Naive thymus-derived CD4-positive, alpha-beta T cell (primary cell): ENCODE data around the gene LEF1. TPM values are rescaled to one million over a fixed set of nuclear protein-coding genes. Genes with fewer than 3 reads are reported as not detected.

ENCODE experiments used
- ATAC-seq: fragments of 150-1000 bp; cut with Tn5 transposase; 2 replicates; pipeline ENCODE4 v1.10.0; 2021; ENCODE audit warnings: mild to moderate bottlenecking, moderate library complexity
- CTCF ChIA-PET: fragments of 350-600 bp; sonication (Branson Sonifier 250); formaldehyde crosslinking; loops from one replicate; lab custom pipeline; 2021; ENCODE audit warnings: antibody characterized with exemption; lab: Charles Lee
- POLR2A ChIA-PET: fragments of 350-600 bp; sonication (Branson Sonifier 250); formaldehyde crosslinking; loops from one replicate; lab custom pipeline; 2021; ENCODE audit warnings: antibody characterized with exemption, inconsistent platforms; lab: Charles Lee
- DNase-seq, 9 donors: peaks; one replicate each; pipeline versions ENCODE4 v3.0.0 to v3.0.0-alpha.2; 2020 to 2022; ENCODE audit warnings: mixed read lengths in 1 of 9
- H3K27ac ChIP-seq: one replicate; pipeline ENCODE4 v1.7.0; 2013; ENCODE audit warnings: mild to moderate bottlenecking, low read depth, low read length, moderate library complexity
- H3K27me3 ChIP-seq, 2 donors: one replicate each; pipeline ENCODE4 v1.7.0; 2013; ENCODE audit warnings: low read length in 2 of 2, mild to moderate bottlenecking in 2 of 2, moderate library complexity in 2 of 2; ENCODE audit not compliant: control insufficient read depth in 2 of 2, insufficient read depth in 2 of 2
- H3K36me3 ChIP-seq, 3 experiments: 1 replicate in 2 of 3; 2 replicates in 1 of 3; pipeline ENCODE4 v1.7.0; 2013; ENCODE audit warnings: low read length in 3 of 3, mild to moderate bottlenecking in 3 of 3, moderate library complexity in 1 of 3; ENCODE audit not compliant: insufficient read depth in 3 of 3, control insufficient read depth in 2 of 3
- H3K4me1 ChIP-seq, 2 donors: one replicate each; pipeline ENCODE4 v1.7.0; 2013; ENCODE audit warnings: low read length in 2 of 2, mild to moderate bottlenecking in 2 of 2, moderate library complexity in 1 of 2; ENCODE audit not compliant: control insufficient read depth in 2 of 2, insufficient read depth in 2 of 2
- H3K4me3 ChIP-seq: 2 replicates; pipeline ENCODE4 v1.7.0; 2013; ENCODE audit warnings: mild to moderate bottlenecking, low read length
- H3K9me3 ChIP-seq, 3 experiments: 1 replicate in 2 of 3; 2 replicates in 1 of 3; pipeline ENCODE4 v1.7.0; 2013; ENCODE audit warnings: low read length in 3 of 3; ENCODE audit not compliant: control insufficient read depth in 2 of 3
- H3K27ac Mint-ChIP-seq, 9 donors: one replicate each; pipeline ENCODE4 v1.8.0; 2020 to 2022; ENCODE audit warnings: mixed read lengths in 9 of 9, mild to moderate bottlenecking in 8 of 9, moderate library complexity in 5 of 9, inconsistent platforms in 2 of 9
- H3K27me3 Mint-ChIP-seq, 5 donors: one replicate each; pipeline ENCODE4 v1.8.0; 2021 to 2022; ENCODE audit warnings: mixed read lengths in 5 of 5, mild to moderate bottlenecking in 1 of 5
- H3K36me3 Mint-ChIP-seq, 5 donors: one replicate each; pipeline ENCODE4 v1.8.0; 2020 to 2022; ENCODE audit warnings: mixed read lengths in 5 of 5, mild to moderate bottlenecking in 3 of 5, inconsistent platforms in 1 of 5
- H3K4me1 Mint-ChIP-seq, 7 donors: one replicate each; pipeline ENCODE4 v1.8.0; 2020 to 2022; ENCODE audit warnings: mixed read lengths in 7 of 7, mild to moderate bottlenecking in 3 of 7, inconsistent platforms in 1 of 7
- H3K4me3 Mint-ChIP-seq, 10 donors: one replicate each; pipeline ENCODE4 v1.8.0; 2020 to 2022; ENCODE audit warnings: mild to moderate bottlenecking in 10 of 10, mixed read lengths in 10 of 10, moderate library complexity in 6 of 10, inconsistent platforms in 2 of 10
- H3K9me3 Mint-ChIP-seq, 11 donors: one replicate each; pipeline ENCODE4 v1.8.0; 2020 to 2022; ENCODE audit warnings: mixed read lengths in 11 of 11, mild to moderate bottlenecking in 4 of 11, inconsistent platforms in 1 of 11, moderate library complexity in 1 of 11
- intact Hi-C, 2 donors: fragments of 100-400 bp; cut with micrococcal nuclease; formaldehyde crosslinking; loops; one replicate each; pipeline ENCODE4 v1.15.1; 2023
- polyA plus RNA-seq, 2 donors: library from polyadenylated mRNA; unstranded; fragments of 300-500 nt; fragmentation: Illumina TruSeq; gene quantifications; one replicate each; pipeline ENCODE4 v1.2.3, GENCODE V29; 2021
- total RNA-seq, 6 experiments: library from RNA in 5 of 6; stranded (reverse) in 5 of 6; gene quantifications; 1 replicate in 5 of 6; 2 replicates in 1 of 6; pipeline ENCODE4 v1.2.3 and lab custom pipeline; 2021 to 2026

Gene LEF1
- total and polyA plus RNA-seq, 7 experiments from 2014 or later, result 270 to 928 (median 674) TPM

DNA sequence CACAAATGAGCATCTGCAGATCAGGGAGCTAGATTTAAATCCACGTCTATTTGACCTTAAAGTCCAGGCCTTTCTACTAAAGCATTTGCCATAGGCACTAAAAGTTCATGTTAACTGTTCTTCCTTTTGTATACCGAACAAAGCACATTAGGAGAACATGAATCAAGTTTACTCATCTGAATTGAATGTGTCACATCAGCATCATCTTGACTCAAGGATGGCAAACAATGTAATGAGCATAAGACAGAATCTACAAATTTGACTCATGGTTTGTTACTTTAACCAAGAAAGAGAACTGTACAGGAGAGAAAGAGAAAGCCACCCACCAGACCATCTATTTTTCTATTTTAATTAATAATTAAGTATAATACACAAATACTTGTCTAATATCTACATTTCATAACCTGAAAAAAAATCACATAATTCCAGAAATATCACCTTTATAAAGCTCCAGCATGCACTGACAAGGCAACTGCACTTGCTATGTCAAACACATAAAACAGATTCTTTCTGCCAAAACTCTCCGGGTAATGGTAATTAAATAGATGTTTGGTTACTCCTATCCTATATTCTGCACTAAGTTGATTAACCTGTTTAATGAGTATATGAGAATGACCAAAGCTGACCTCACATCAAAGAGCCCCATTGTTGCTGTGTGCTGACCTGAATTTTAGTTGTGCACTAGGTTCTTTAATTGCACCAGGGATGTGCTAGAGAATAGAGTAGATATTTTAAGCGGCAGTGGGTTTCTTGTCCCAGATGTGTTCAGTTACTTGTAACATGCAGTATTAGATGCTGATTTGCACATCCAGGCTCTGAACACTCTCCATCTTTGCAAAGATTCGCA, 42.5 kb upstream of the LEF1 start:
- no peak overlapping the region for H3K27ac ChIP-seq
- H3K36me3 Mint-ChIP-seq, result peaks cover 2 to 38% (median 28%) of the 10 kb centered on the region in 5 donors
- DNase-seq (no peak), ATAC-seq (no peak)
- ChIA-PET POLR2A (no interaction called here), CTCF (interaction anchor here (0.7 kb wide), 1 partner anchor 19 kb away, joined by 4 read pairs; no protein-coding TSS in a partner anchor)
- peaks cover 0 to 4% (median 0%) of the 10 kb centered on the region in 3 experiments for H3K36me3 ChIP-seq
- H3K9me3 ChIP-seq, result no peaks in the 10 kb centered on the region
- intact Hi-C loops, result no loop called here
- no peaks in the 10 kb centered on the region for H3K27me3 Mint-ChIP-seq
- H3K27me3 ChIP-seq, result no peaks in the 10 kb centered on the region
- no peaks in the 10 kb centered on the region for H3K9me3 Mint-ChIP-seq
- peaks cover 3 to 53% (median 41%) of the 10 kb centered on the region in 7 donors for H3K4me1 Mint-ChIP-seq
- no peak overlapping the region for H3K4me3 Mint-ChIP-seq
- no peak overlapping the region for H3K4me3 ChIP-seq
- peak overlapping the region in 1 of 9 donors; percentile 42 for H3K27ac Mint-ChIP-seq
- peaks cover 0 to 4% of the 10 kb centered on the region in 2 donors for H3K4me1 ChIP-seq

DNA sequence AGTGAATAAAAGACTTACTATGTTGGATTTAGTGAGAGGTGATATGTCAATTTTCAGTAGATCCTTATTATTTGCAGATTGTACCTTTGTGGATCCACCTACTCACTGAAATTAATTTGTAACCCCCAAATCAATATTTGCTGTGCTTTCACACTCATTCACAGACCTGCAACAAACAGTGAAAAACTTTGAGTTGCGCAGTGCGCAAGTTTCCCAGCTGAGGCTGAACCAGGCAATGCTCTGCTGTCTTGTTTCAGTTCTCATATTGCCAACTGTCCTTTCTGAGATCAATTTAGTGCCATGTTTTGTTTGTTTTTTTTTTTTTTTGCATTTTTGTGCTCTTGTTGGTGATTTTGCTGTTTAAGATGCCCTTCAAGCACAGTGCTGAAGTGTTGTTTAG, 40.8 kb upstream of the LEF1 start:
- peaks cover 2 to 36% (median 33%) of the 10 kb centered on the region in 5 donors for H3K36me3 Mint-ChIP-seq
- DNase-seq (no peak), ATAC-seq (no peak)
- no peak overlapping the region for H3K4me3 Mint-ChIP-seq
- H3K27ac Mint-ChIP-seq, result no peak overlapping the region
- Histone ChIP-seq H3K36me3 (peaks cover 0 to 4% (median 0%) of the 10 kb centered on the region in 3 experiments), H3K27ac (no peak overlapping the region), H3K9me3 (no peaks in the 10 kb centered on the region), H3K4me1 (peaks cover 0 to 4% of the 10 kb centered on the region in 2 donors), H3K27me3 (no peaks in the 10 kb centered on the region), H3K4me3 (no peak overlapping the region)
- intact Hi-C loops, result loop anchor here in 1 of 2 donors (2.0 kb wide), 1 partner anchor 15 kb away; no protein-coding TSS in a partner anchor
- ChIA-PET CTCF (no interaction called here), POLR2A (no interaction called here)
- no peaks in the 10 kb centered on the region for H3K9me3 Mint-ChIP-seq
- H3K27me3 Mint-ChIP-seq, result no peaks in the 10 kb centered on the region
- H3K4me1 Mint-ChIP-seq, result peaks cover 8 to 58% (median 45%) of the 10 kb centered on the region in 7 donors

DNA sequence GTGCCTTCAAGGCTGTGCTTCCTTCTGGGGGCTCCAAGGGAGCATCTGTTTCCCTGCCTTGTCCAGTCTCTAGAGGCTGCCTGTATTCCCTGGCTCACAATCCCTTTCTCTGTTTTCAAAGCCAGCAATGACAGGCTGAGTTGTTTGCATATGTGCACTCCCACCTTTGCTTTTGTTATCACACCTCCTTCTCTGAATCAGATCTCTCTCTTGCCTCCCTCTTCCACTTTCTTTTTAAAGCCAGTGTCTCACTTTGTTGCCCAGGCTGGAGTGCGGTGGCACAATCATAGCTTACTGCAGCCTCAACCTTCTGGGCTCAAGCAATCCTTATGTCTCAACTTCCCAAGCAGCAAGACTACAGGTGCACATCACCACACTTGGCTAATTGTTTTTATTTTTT, 37.1 kb upstream of the LEF1 start:
- no peak overlapping the region for H3K4me3 Mint-ChIP-seq
- H3K36me3 ChIP-seq, result peaks cover 0 to 6% (median 0%) of the 10 kb centered on the region in 3 experiments
- intact Hi-C loops, result no loop called here
- no peaks in the 10 kb centered on the region for H3K9me3 ChIP-seq
- ATAC-seq (no peak), DNase-seq (no peak)
- no peak overlapping the region for H3K27ac Mint-ChIP-seq
- ChIA-PET POLR2A (interaction anchor here (0.8 to 0.9 kb wide), 2 partner anchors 9 to 120 kb away, joined by 4 to 5 read pairs; no protein-coding TSS in a partner anchor), CTCF (interaction anchor here (0.9 kb wide), 1 partner anchor 187 kb away, joined by 4 read pairs; no protein-coding TSS in a partner anchor)
- no peaks in the 10 kb centered on the region for H3K27me3 ChIP-seq
- no peak overlapping the region for H3K27ac ChIP-seq
- peaks cover 10 to 38% (median 27%) of the 10 kb centered on the region in 7 donors for H3K4me1 Mint-ChIP-seq
- H3K9me3 Mint-ChIP-seq, result no peaks in the 10 kb centered on the region
- peaks cover 9 to 56% (median 50%) of the 10 kb centered on the region in 5 donors for H3K36me3 Mint-ChIP-seq
- no peak overlapping the region for H3K4me3 ChIP-seq
- H3K27me3 Mint-ChIP-seq, result no peaks in the 10 kb centered on the region
- H3K4me1 ChIP-seq, result peaks cover 0 to 5% of the 10 kb centered on the region in 2 donors

DNA sequence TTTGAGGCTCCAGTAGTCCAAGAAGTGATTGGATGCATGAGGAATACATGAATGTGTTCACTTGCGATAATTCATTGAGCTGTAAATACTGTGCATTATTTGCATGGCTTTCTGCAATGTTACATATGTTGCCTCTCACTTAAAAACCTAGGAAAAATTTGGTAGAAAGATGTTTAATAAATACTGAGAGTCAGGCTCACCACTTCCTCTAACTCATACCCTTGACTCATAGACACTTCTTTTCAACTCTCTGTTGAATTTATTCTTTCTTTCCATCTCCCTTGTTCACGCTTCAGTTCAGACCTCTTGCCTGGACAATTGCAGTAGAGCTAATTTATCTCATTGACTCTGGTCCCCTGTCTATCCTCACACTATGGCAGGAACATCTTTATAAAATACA, 35.8 kb upstream of the LEF1 start:
- POLR2A ChIA-PET, result no interaction called here
- no peaks in the 10 kb centered on the region for H3K9me3 Mint-ChIP-seq

DNA sequence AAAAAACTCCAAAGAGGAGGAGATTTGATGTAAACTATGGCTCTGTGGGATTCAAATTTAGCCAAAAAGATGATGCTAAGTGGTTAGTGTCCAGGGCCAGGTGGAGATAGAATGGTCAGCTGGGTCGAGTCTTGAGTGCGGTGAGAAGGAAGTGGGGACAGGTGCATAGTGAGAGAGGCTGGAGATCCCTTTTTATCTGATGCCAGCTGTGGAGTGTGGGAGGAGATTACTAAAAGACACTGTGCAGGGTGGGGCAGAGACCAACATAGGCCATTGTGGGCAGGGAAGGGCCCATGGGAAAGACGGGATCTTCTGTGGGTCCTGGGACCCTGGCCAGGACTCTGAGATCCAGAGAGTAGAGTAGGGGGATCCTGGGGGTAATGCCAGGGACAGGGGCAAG, 34.6 kb upstream of the LEF1 start:
- no peaks in the 10 kb centered on the region for H3K27me3 Mint-ChIP-seq
- H3K4me1 Mint-ChIP-seq, result peaks cover 9 to 39% (median 24%) of the 10 kb centered on the region in 7 donors
- Histone ChIP-seq H3K36me3 (peaks cover 0 to 11% (median 0%) of the 10 kb centered on the region in 3 experiments), H3K4me3 (no peak overlapping the region), H3K27ac (no peak overlapping the region), H3K9me3 (no peaks in the 10 kb centered on the region), H3K4me1 (peaks cover 0 to 5% of the 10 kb centered on the region in 2 donors), H3K27me3 (no peaks in the 10 kb centered on the region)
- no peak for ATAC-seq
- intact Hi-C loops, result no loop called here
- H3K4me3 Mint-ChIP-seq, result no peak overlapping the region
- CTCF ChIA-PET, result no interaction called here
- POLR2A ChIA-PET, result interaction anchor here (0.5 to 0.7 kb wide), 2 partner anchors 89 to 325 kb away, joined by 4 read pairs; no protein-coding TSS in a partner anchor
- no peaks in the 10 kb centered on the region for H3K9me3 Mint-ChIP-seq
- peaks cover 7 to 55% (median 49%) of the 10 kb centered on the region in 5 donors for H3K36me3 Mint-ChIP-seq
- no peak for DNase-seq
- H3K27ac Mint-ChIP-seq, result peak overlapping the region in 2 of 9 donors; percentile 6 to 42

More for the DNA sequence above, 35.8 kb upstream of the LEF1 start:
- Histone ChIP-seq H3K4me3 (no peak overlapping the region), H3K9me3 (no peaks in the 10 kb centered on the region), H3K27me3 (no peaks in the 10 kb centered on the region), H3K4me1 (peaks cover 0 to 5% of the 10 kb centered on the region in 2 donors), H3K36me3 (peaks cover 0 to 11% (median 0%) of the 10 kb centered on the region in 3 experiments), H3K27ac (no peak overlapping the region)
- peak overlapping the region in 1 of 10 donors; percentile 16 for H3K4me3 Mint-ChIP-seq
- ATAC-seq (no peak), DNase-seq (no peak)
- peak overlapping the region in 3 of 9 donors; percentile 3 to 48 (median 12) for H3K27ac Mint-ChIP-seq
- CTCF ChIA-PET, result no interaction called here
- intact Hi-C loops, result no loop called here
- H3K36me3 Mint-ChIP-seq, result peaks cover 9 to 65% (median 56%) of the 10 kb centered on the region in 5 donors
- H3K27me3 Mint-ChIP-seq, result no peaks in the 10 kb centered on the region
- H3K4me1 Mint-ChIP-seq, result peaks cover 9 to 35% (median 28%) of the 10 kb centered on the region in 7 donors

DNA sequence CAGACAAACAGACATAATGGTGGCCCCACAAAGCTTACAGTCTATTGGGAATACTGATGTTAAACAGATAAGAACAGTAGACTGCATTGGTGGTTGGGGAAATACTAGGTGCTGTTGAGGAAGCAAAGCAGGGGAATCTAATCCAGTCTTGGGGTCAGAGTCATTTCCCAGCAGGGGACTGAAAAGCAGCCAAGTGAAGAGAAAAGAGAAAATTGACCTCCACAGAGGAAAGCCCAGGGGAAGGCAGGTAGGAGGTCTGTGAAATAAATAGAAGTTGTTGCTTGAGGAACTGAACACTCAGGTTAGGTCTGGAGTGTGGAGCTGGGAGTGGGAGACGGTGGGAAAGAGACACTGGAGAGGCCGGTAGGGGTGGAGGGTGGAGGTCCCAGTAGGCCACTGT, 33.0 kb upstream of the LEF1 start:
- Mint-ChIP-seq H3K27ac (peak overlapping the region in 3 of 9 donors; percentile 13 to 83 (median 25)), H3K36me3 (peaks cover 7 to 57% (median 51%) of the 10 kb centered on the region in 5 donors), H3K9me3 (no peaks in the 10 kb centered on the region), H3K27me3 (no peaks in the 10 kb centered on the region), H3K4me1 (peaks cover 9 to 38% (median 24%) of the 10 kb centered on the region in 7 donors), H3K4me3 (no peak overlapping the region)
- ATAC-seq (no peak), DNase-seq (no peak)
- POLR2A ChIA-PET, result interaction anchor here (0.6 to 0.7 kb wide), 2 partner anchors 10 to 11 kb away, joined by 3 read pairs; no protein-coding TSS in a partner anchor
- Histone ChIP-seq H3K9me3 (no peaks in the 10 kb centered on the region), H3K27ac (no peak overlapping the region), H3K4me3 (no peak overlapping the region), H3K27me3 (no peaks in the 10 kb centered on the region), H3K4me1 (peaks cover 0 to 5% of the 10 kb centered on the region in 2 donors), H3K36me3 (peaks cover 0 to 11% (median 0%) of the 10 kb centered on the region in 3 experiments)
- intact Hi-C loops, result no loop called here
- CTCF ChIA-PET, result no interaction called here
